Endodermal cell (in vitro differentiated cells): Measurements from ENCODE around the gene LSMEM2. TPM values are rescaled to one million over a fixed set of nuclear protein-coding genes. Genes with fewer than 3 reads are reported as not detected.
"Not testable (repeated sequence)": the region's sequence is repeated elsewhere in the genome, so short reads cannot be mapped to it uniquely, and the experiment has no call there.

Experiments used
- DNase-seq: peaks from one replicate; pipeline ENCODE4 v3.0.0-alpha.2; 2017
- H3K27ac ChIP-seq: 2 replicates; pipeline ENCODE4 v1.5.1; 2013; ENCODE audit warnings: mild to moderate bottlenecking, low read depth, low read length, moderate library complexity
- H3K27me3 ChIP-seq: 2 replicates; pipeline ENCODE4 v1.6.1; 2013; ENCODE audit warnings: mild to moderate bottlenecking, low read length, moderate library complexity; ENCODE audit not compliant: insufficient read depth, control insufficient read depth, poor library complexity, severe bottlenecking
- H3K36me3 ChIP-seq: 2 replicates; pipeline ENCODE4 v1.7.0; 2013; ENCODE audit warnings: mild to moderate bottlenecking, low read length, moderate library complexity; ENCODE audit not compliant: control insufficient read depth, insufficient read depth
- H3K4me1 ChIP-seq: one replicate; pipeline ENCODE4 v1.7.0; 2013; ENCODE audit warnings: low read length; ENCODE audit not compliant: control insufficient read depth, insufficient read depth
- H3K4me3 ChIP-seq: 2 replicates; pipeline ENCODE4 v1.5.1; 2013; ENCODE audit warnings: mild to moderate bottlenecking, low read length, moderate library complexity
- H3K9ac ChIP-seq: 2 replicates; pipeline ENCODE4 v1.6.1; 2013; ENCODE audit warnings: mild to moderate bottlenecking, low read length, moderate library complexity; ENCODE audit not compliant: poor library complexity, severe bottlenecking; ENCODE audit errors: extremely low read depth
- H3K9me3 ChIP-seq: 2 replicates; pipeline ENCODE4 v1.6.1; 2013; ENCODE audit warnings: mild to moderate bottlenecking, low read length, moderate library complexity; ENCODE audit not compliant: control insufficient read depth
- H3K27ac Mint-ChIP-seq: 2 replicates; pipeline ENCODE4 v1.8.0; 2020; ENCODE audit warnings: mixed read lengths
- H3K27me3 Mint-ChIP-seq: 2 replicates; pipeline ENCODE4 v1.8.0; 2021; ENCODE audit warnings: mild to moderate bottlenecking, mixed read lengths; ENCODE audit not compliant: insufficient read depth
- H3K36me3 Mint-ChIP-seq: 2 replicates; pipeline ENCODE4 v1.8.0; 2020; ENCODE audit warnings: low read depth, mixed read lengths
- H3K4me1 Mint-ChIP-seq: 2 replicates; pipeline ENCODE4 v1.8.0; 2020; ENCODE audit warnings: mixed read lengths
- H3K4me3 Mint-ChIP-seq: 2 replicates; pipeline ENCODE4 v1.8.0; 2020; ENCODE audit warnings: mild to moderate bottlenecking, moderate library complexity, mixed read lengths
- H3K9me3 Mint-ChIP-seq: 2 replicates; pipeline ENCODE4 v1.8.0; 2020; ENCODE audit warnings: mild to moderate bottlenecking, mixed read lengths
- CTCF ChIP-seq: fragments of 200-600 bp; sonication (generic); conservative IDR thresholded peaks from 2 replicates; pipeline ENCODE4 v1.5.0; 2021; ENCODE audit warnings: antibody characterized with exemption, mild to moderate bottlenecking
- WGBS, 2 experiments: methylation state at CpG; one replicate each; pipeline versions ENCODE4 v1.1.5 to v1.1.7; 2013; ENCODE audit warnings: missing lambda C conversion rate in 2 of 2, mixed read lengths in 1 of 2; ENCODE audit not compliant: insufficient coverage in 1 of 2, insufficient read length in 1 of 2; 5-methylcytosine and 5-hydroxymethylcytosine counted together
- total RNA-seq, 2 donors: library from RNA; stranded (reverse); fragmentation: NEBNext Ultra II Directional in 1 of 2; extraction: Animal tissue kit (Norgen Biotek cat#: 25700) in 1 of 2; gene quantifications; 2 replicates in 1 of 2; 3 replicates in 1 of 2; pipeline ENCODE4 v1.2.1, GENCODE V29; 2021

LSMEM2 gene
- total RNA-seq, 2 donors from 2014 or later, result not detected

GRCh38 chr3:50242381-50242770 lies 36.5 kb upstream of the LSMEM2 start:
- WGBS, 2 experiments, result 83 to 92% methylated on average over 1 to 3 of the region's 3 CpGs
- Histone ChIP-seq H3K27ac (peak overlapping the region; percentile 97), H3K4me1 (peaks cover 47% of the 10 kb centered on the region)

GRCh38 chr3:50242851-50243542 lies 35.9 kb upstream of the LSMEM2 start:
- H3K9ac ChIP-seq, result no peak overlapping the region
- DNase-seq, result peak; percentile 70

More at GRCh38 chr3:50242381-50242770, 36.5 kb upstream of the LSMEM2 start:
- no peaks in the 10 kb centered on the region for H3K27me3 ChIP-seq
- Mint-ChIP-seq H3K9me3 (no peaks in the 10 kb centered on the region), H3K36me3 (peaks cover 16% of the 10 kb centered on the region), H3K27me3 (no peaks in the 10 kb centered on the region), H3K27ac (peak overlapping the region; percentile 90), H3K4me1 (peaks cover 61% of the 10 kb centered on the region), H3K4me3 (peak overlapping the region; percentile 15)
- TF ChIP-seq CTCF, result no peak
- no peak overlapping the region for H3K4me3 ChIP-seq
- no peak overlapping the region for H3K9ac ChIP-seq
- no peaks in the 10 kb centered on the region for H3K9me3 ChIP-seq
- DNase-seq, result no peak
- H3K36me3 ChIP-seq, result peaks cover 22% of the 10 kb centered on the region

GRCh38 chr3:50243543-50243895 lies 35.4 kb upstream of the LSMEM2 start:
- no peak for DNase-seq
- Mint-ChIP-seq H3K27ac (peak overlapping the region; percentile 87), H3K4me3 (no peak overlapping the region), H3K27me3 (no peaks in the 10 kb centered on the region), H3K36me3 (peaks cover 18% of the 10 kb centered on the region), H3K4me1 (peaks cover 54% of the 10 kb centered on the region), H3K9me3 (no peaks in the 10 kb centered on the region)
- Histone ChIP-seq H3K4me3 (no peak overlapping the region), H3K4me1 (peaks cover 45% of the 10 kb centered on the region), H3K27ac (peak overlapping the region; percentile 62), H3K9ac (no peak overlapping the region), H3K9me3 (no peaks in the 10 kb centered on the region), H3K27me3 (no peaks in the 10 kb centered on the region), H3K36me3 (peaks cover 26% of the 10 kb centered on the region)
- TF ChIP-seq CTCF, result no peak
- 90 to 93% methylated on average over 4 of the region's 4 CpGs for WGBS, 2 experiments

More at GRCh38 chr3:50242851-50243542, 35.9 kb upstream of the LSMEM2 start:
- H3K9me3 Mint-ChIP-seq, result no peaks in the 10 kb centered on the region
- H3K27ac ChIP-seq, result peak overlapping the region; percentile 62
- no peaks in the 10 kb centered on the region for H3K27me3 ChIP-seq
- peak; percentile 30 for TF ChIP-seq CTCF
- H3K4me3 ChIP-seq, result no peak overlapping the region
- H3K36me3 ChIP-seq, result peaks cover 24% of the 10 kb centered on the region
- H3K4me1 ChIP-seq, result peaks cover 47% of the 10 kb centered on the region
- peaks cover 59% of the 10 kb centered on the region for H3K4me1 Mint-ChIP-seq
- no peaks in the 10 kb centered on the region for H3K27me3 Mint-ChIP-seq
- H3K36me3 Mint-ChIP-seq, result peaks cover 16% of the 10 kb centered on the region
- peak overlapping the region; percentile 15 for H3K4me3 Mint-ChIP-seq
- H3K27ac Mint-ChIP-seq, result peak overlapping the region; percentile 90
- no peaks in the 10 kb centered on the region for H3K9me3 ChIP-seq
- 88 to 93% methylated on average over 10 to 14 of the region's 14 CpGs for WGBS, 2 experiments

- 96 to 100% methylated on average over 2 to 5 of the region's 6 CpGs for WGBS, 2 experiments
- H3K4me3 Mint-ChIP-seq, result peak overlapping the region; percentile 20
Observed at GRCh38 chr3:50244813-50245212, 34.1 kb upstream of the LSMEM2 start.

More at GRCh38 chr3:50244813-50245212, 34.1 kb upstream of the LSMEM2 start:
- Histone ChIP-seq H3K27ac (peak overlapping the region; percentile 22), H3K36me3 (peaks cover 34% of the 10 kb centered on the region), H3K4me1 (peaks cover 33% of the 10 kb centered on the region)
- not testable (repeated sequence) for H3K9me3 ChIP-seq, H3K4me3 ChIP-seq, DNase-seq, H3K9me3 Mint-ChIP-seq, H3K27me3 ChIP-seq, H3K9ac ChIP-seq, H3K27me3 Mint-ChIP-seq
- Mint-ChIP-seq H3K27ac (peak overlapping the region; percentile 68), H3K4me1 (peaks cover 41% of the 10 kb centered on the region), H3K36me3 (peaks cover 17% of the 10 kb centered on the region)
